SK-N-SH treated with all-trans-retinoic acid at 6 μM for 48 hours (cell line): ENCODE results near the gene SLC51B.

Experiments used
- ARNTL ChIP-seq: fragments of 450-650 bp; formaldehyde crosslinking; IDR thresholded peaks from 2 replicates; pipeline ENCODE4 v1.5.0; 2020; ENCODE audit warnings: low read depth, mild to moderate bottlenecking, moderate library complexity, borderline replicate concordance
- BACH2 ChIP-seq: fragments of 250-450 bp; sonication (Bioruptor Pico); IDR thresholded peaks from 2 replicates; pipeline ENCODE4 v1.9.0; 2021; ENCODE audit warnings: mild to moderate bottlenecking, borderline replicate concordance
- ISL1 ChIP-seq: fragments of 250-450 bp; sonication (Bioruptor Pico); IDR thresholded peaks from 2 replicates; pipeline ENCODE4 v2.1.2; 2022; ENCODE audit warnings: mild to moderate bottlenecking, moderate library complexity
- OSR1 ChIP-seq: fragments of 250-450 bp; sonication (Bioruptor Pico); IDR thresholded peaks from 2 replicates; pipeline ENCODE4 v1.8.0; 2022; ENCODE audit warnings: moderate library complexity, mild to moderate bottlenecking, inconsistent platforms
- RARB ChIP-seq: fragments of 250-450 bp; sonication (Bioruptor Pico); IDR thresholded peaks from 2 replicates; pipeline ENCODE4 v1.8.0; 2021; ENCODE audit warnings: mild to moderate bottlenecking, moderate library complexity
- ZFP30 ChIP-seq: fragments of 450-650 bp; formaldehyde crosslinking; IDR thresholded peaks from 2 replicates; pipeline ENCODE4 v1.5.0; 2022; ENCODE audit warnings: mild to moderate bottlenecking, moderate library complexity
- TF ChIP-seq, protein P1 (sequence below): fragments of 250-450 bp; sonication (Bioruptor Pico); IDR thresholded peaks from 2 replicates; pipeline ENCODE4 v1.5.0; 2020; ENCODE audit warnings: mild to moderate bottlenecking, moderate library complexity
- TF ChIP-seq, protein P2 (sequence below): fragments of 250-450 bp; sonication (Bioruptor Pico); IDR thresholded peaks from 2 replicates; pipeline ENCODE4 v1.5.1; 2020; ENCODE audit warnings: low read depth, mild to moderate bottlenecking, moderate library complexity
- TF ChIP-seq, protein P3 (sequence below): fragments of 250-450 bp; sonication (Bioruptor Pico); IDR thresholded peaks from 2 replicates; pipeline ENCODE4 v1.8.0; 2021; ENCODE audit warnings: low read depth, mild to moderate bottlenecking, moderate library complexity, borderline replicate concordance

DNA sequence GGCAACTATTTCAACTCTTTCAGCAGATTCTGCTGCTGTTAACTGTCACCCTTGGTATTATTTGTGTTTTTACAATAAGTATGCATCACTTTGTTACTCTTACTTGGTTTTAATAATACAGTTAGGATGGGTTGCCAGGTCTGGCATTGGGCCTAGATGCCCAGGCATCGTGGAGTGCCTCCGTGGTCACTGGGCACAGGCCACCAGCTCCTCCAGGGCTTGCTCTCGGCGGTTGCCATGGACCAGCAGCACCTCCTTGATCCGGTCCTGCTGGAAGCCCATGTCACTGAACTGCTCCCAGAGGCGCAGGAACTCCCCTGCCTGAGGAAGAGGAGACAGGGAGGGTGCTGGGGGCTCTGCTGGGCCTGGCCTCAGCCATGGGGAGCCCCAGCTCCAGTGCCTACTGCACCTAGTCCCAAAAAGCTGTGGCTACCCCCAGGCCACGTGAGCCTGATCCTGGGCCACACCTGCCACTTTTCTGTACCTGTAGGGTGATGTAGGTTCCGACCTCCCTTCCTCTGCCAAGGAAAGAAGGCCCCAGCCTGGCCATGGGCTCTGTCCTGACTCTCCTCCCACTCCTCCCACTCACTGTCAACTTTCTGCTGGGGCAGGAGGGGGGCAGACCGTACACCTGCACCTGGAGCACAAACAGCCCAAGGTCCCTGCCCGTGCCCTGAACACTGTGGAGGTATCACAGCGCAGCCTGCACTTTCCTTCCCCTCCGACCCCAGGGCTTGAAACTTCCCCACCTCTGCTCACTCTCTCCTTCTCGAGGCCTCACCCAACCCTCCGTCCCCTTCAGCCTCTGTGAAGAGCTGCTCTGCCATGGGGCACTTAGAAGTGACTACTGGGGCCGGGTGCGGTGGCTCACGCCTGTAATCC lies 48.0 kb downstream of the SLC51B start:
- TF ChIP-seq, protein P1, sequence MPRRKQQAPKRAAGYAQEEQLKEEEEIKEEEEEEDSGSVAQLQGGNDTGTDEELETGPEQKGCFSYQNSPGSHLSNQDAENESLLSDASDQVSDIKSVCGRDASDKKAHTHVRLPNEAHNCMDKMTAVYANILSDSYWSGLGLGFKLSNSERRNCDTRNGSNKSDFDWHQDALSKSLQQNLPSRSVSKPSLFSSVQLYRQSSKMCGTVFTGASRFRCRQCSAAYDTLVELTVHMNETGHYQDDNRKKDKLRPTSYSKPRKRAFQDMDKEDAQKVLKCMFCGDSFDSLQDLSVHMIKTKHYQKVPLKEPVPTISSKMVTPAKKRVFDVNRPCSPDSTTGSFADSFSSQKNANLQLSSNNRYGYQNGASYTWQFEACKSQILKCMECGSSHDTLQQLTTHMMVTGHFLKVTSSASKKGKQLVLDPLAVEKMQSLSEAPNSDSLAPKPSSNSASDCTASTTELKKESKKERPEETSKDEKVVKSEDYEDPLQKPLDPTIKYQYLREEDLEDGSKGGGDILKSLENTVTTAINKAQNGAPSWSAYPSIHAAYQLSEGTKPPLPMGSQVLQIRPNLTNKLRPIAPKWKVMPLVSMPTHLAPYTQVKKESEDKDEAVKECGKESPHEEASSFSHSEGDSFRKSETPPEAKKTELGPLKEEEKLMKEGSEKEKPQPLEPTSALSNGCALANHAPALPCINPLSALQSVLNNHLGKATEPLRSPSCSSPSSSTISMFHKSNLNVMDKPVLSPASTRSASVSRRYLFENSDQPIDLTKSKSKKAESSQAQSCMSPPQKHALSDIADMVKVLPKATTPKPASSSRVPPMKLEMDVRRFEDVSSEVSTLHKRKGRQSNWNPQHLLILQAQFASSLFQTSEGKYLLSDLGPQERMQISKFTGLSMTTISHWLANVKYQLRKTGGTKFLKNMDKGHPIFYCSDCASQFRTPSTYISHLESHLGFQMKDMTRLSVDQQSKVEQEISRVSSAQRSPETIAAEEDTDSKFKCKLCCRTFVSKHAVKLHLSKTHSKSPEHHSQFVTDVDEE (CRISPR knock-in tag) = no peak
- TF ChIP-seq RARB (CRISPR knock-in tag) = no peak
- no peak for TF ChIP-seq OSR1 (CRISPR knock-in tag)
- TF ChIP-seq, protein P2, sequence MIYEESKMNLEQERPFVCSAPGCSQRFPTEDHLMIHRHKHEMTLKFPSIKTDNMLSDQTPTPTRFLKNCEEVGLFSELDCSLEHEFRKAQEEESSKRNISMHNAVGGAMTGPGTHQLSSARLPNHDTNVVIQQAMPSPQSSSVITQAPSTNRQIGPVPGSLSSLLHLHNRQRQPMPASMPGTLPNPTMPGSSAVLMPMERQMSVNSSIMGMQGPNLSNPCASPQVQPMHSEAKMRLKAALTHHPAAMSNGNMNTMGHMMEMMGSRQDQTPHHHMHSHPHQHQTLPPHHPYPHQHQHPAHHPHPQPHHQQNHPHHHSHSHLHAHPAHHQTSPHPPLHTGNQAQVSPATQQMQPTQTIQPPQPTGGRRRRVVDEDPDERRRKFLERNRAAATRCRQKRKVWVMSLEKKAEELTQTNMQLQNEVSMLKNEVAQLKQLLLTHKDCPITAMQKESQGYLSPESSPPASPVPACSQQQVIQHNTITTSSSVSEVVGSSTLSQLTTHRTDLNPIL (CRISPR knock-in tag) = no peak
- no peak for TF ChIP-seq ZFP30 (CRISPR knock-in tag)
- TF ChIP-seq BACH2 (CRISPR knock-in tag) = no peak
- TF ChIP-seq, protein P3, sequence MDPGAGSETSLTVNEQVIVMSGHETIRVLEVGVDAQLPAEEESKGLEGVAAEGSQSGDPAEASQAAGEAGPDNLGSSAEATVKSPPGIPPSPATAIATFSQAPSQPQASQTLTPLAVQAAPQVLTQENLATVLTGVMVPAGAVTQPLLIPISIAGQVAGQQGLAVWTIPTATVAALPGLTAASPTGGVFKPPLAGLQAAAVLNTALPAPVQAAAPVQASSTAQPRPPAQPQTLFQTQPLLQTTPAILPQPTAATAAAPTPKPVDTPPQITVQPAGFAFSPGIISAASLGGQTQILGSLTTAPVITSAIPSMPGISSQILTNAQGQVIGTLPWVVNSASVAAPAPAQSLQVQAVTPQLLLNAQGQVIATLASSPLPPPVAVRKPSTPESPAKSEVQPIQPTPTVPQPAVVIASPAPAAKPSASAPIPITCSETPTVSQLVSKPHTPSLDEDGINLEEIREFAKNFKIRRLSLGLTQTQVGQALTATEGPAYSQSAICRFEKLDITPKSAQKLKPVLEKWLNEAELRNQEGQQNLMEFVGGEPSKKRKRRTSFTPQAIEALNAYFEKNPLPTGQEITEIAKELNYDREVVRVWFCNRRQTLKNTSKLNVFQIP (CRISPR knock-in tag) = no peak
- no peak for TF ChIP-seq ARNTL
- TF ChIP-seq ISL1 = no peak
